Neural cell (in vitro differentiated cells): ENCODE data around the gene STK32B. TPM values are rescaled to one million over a fixed set of nuclear protein-coding genes. Genes with fewer than 3 reads are reported as not detected.

Experiments
- H2AFZ ChIP-seq: fragments of 200-600, 300-800 bp; sonication (generic), shearing (Covaris generic); 2 replicates; pipeline ENCODE4 v1.6.0; 2014; ENCODE audit warnings: low read depth, mild to moderate bottlenecking, antibody characterized with exemption, low read length, moderate library complexity
- H3F3A ChIP-seq: fragments of 200-600 bp; shearing (Covaris generic); 2 replicates; pipeline ENCODE4 v1.6.1; 2016; ENCODE audit warnings: mild to moderate bottlenecking, moderate library complexity, mixed read lengths, antibody characterized with exemption, low read length; ENCODE audit not compliant: insufficient read depth, poor library complexity, severe bottlenecking
- H3K27ac ChIP-seq: fragments of 200-600, 300-800 bp; sonication (generic), shearing (Covaris generic); 2 replicates; pipeline ENCODE4 v1.5.1; 2014; ENCODE audit warnings: mild to moderate bottlenecking, low read length, moderate library complexity
- H3K27me3 ChIP-seq: fragments of 300-800, 200-600 bp; sonication (generic), shearing (Covaris generic); 2 replicates; pipeline ENCODE4 v1.6.0; 2014; ENCODE audit warnings: mild to moderate bottlenecking, low read depth, low read length, moderate library complexity; ENCODE audit not compliant: insufficient read depth
- H3K36me3 ChIP-seq: fragments of 300-800, 200-600 bp; sonication (generic), shearing (Covaris generic); 2 replicates; pipeline ENCODE4 v1.5.1; 2014; ENCODE audit warnings: mild to moderate bottlenecking, antibody characterized with exemption, low read length, moderate library complexity; ENCODE audit not compliant: insufficient read depth
- H3K4me2 ChIP-seq: fragments of 300-800, 200-600 bp; sonication (generic), shearing (Covaris generic); 2 replicates; pipeline ENCODE4 v1.6.0; 2014; ENCODE audit warnings: mild to moderate bottlenecking, low read length
- H3K4me3 ChIP-seq: fragments of 300-800, 200-600 bp; sonication (generic), shearing (Covaris generic); 2 replicates; pipeline ENCODE4 v1.5.1; 2014; ENCODE audit warnings: mild to moderate bottlenecking, low read length, moderate library complexity
- H3K79me2 ChIP-seq: fragments of 200-600 bp; shearing (Covaris generic); replicated peaks from 2 replicates; pipeline ENCODE4 v1.6.0; 2014; ENCODE audit warnings: mild to moderate bottlenecking, low read length, moderate library complexity; ENCODE audit not compliant: insufficient read depth
- H3K9ac ChIP-seq: fragments of 300-800, 200-600 bp; sonication (generic), shearing (Covaris generic); 2 replicates; pipeline ENCODE4 v1.6.1; 2016; ENCODE audit warnings: mild to moderate bottlenecking, low read length, mixed read lengths
- H3K9me2 ChIP-seq: fragments of 200-600 bp; shearing (Covaris generic); 2 replicates; pipeline ENCODE4 v1.6.1; 2016; ENCODE audit warnings: mild to moderate bottlenecking, low read length, mixed read lengths; ENCODE audit not compliant: insufficient read depth
- H3K9me3 ChIP-seq: fragments of 200-600, 300-800 bp; sonication (generic), shearing (Covaris generic); 2 replicates; pipeline ENCODE4 v1.6.1; 2016; ENCODE audit warnings: mild to moderate bottlenecking, mixed run types, low read length, moderate library complexity, mixed read lengths
- H4K20me1 ChIP-seq: fragments of 200-600 bp; shearing (Covaris generic); 2 replicates; pipeline ENCODE4 v1.6.1; 2016; ENCODE audit warnings: mild to moderate bottlenecking, mixed run types; ENCODE audit not compliant: insufficient read depth
- CTCF ChIP-seq: fragments of 450-650 bp; IDR thresholded peaks from 2 replicates; pipeline ENCODE4 v1.5.1; 2014; ENCODE audit warnings: antibody characterized with exemption, mild to moderate bottlenecking, moderate library complexity; ENCODE audit not compliant: poor library complexity, severe bottlenecking
- EP300 ChIP-seq: fragments of 450-650 bp; conservative IDR thresholded peaks from 2 replicates; pipeline ENCODE4 v1.6.1; 2014; ENCODE audit warnings: antibody characterized with exemption, mild to moderate bottlenecking, moderate library complexity; ENCODE audit not compliant: poor library complexity, severe bottlenecking
- EZH2 ChIP-seq: fragments of 200-600, 300-800 bp; shearing (Covaris generic), sonication (generic); IDR thresholded peaks from 2 replicates; pipeline ENCODE4 v1.6.1; 2014; ENCODE audit warnings: antibody characterized with exemption, low read length, borderline replicate concordance, mild to moderate bottlenecking; ENCODE audit not compliant: insufficient read depth, poor library complexity, severe bottlenecking
- MXI1 ChIP-seq: fragments of 450-650 bp; conservative IDR thresholded peaks from 2 replicates; pipeline ENCODE4 v1.6.1; 2014; ENCODE audit warnings: antibody characterized with exemption, mild to moderate bottlenecking; ENCODE audit not compliant: poor library complexity, severe bottlenecking
- POLR2AphosphoS5 ChIP-seq: IDR thresholded peaks from 2 replicates; pipeline ENCODE4 v1.6.1; 2012
- RAD21 ChIP-seq: fragments of 450-650 bp; conservative IDR thresholded peaks from 2 replicates; pipeline ENCODE4 v1.6.1; 2014; ENCODE audit warnings: antibody characterized with exemption, mild to moderate bottlenecking, moderate library complexity
- REST ChIP-seq: IDR thresholded peaks from 2 replicates; pipeline ENCODE4 v1.6.1; 2012; ENCODE audit warnings: borderline replicate concordance
- SMC3 ChIP-seq: fragments of 450-650 bp; conservative IDR thresholded peaks from 2 replicates; pipeline ENCODE4 v1.6.1; 2014; ENCODE audit warnings: antibody characterized with exemption, mild to moderate bottlenecking, moderate library complexity; ENCODE audit not compliant: poor library complexity
- TAF1 ChIP-seq: IDR thresholded peaks from 2 replicates; pipeline ENCODE4 v1.6.1; 2012; ENCODE audit warnings: low read depth
- polyA plus RNA-seq: library from polyadenylated mRNA; depleted of rRNA; stranded (reverse); fragments of >200 nt; gene quantifications from 2 replicates; pipeline ENCODE4 v1.2.3, GENCODE V29; 2014

The STK32B gene
- polyA plus RNA-seq, 1 donor from 2014 or later, result 42.8 TPM

- Histone ChIP-seq H4K20me1 (no peaks in the 10 kb centered on the region), H3K27ac (no peak overlapping the region), H3K9ac (no peak overlapping the region), H3K9me3 (no peaks in the 10 kb centered on the region), H3K9me2 (no peaks in the 10 kb centered on the region), H3K4me2 (no peak overlapping the region), H3K4me3 (no peak overlapping the region), H3K79me2 (no peaks in the 10 kb centered on the region), H2AFZ (no peak overlapping the region), H3F3A (no peaks in the 10 kb centered on the region), H3K27me3 (no peaks in the 10 kb centered on the region), H3K36me3 (no peaks in the 10 kb centered on the region)
- TF ChIP-seq MXI1 (no peak), SMC3 (no peak), CTCF (no peak), RAD21 (no peak), POLR2AphosphoS5 (no peak), EP300 (no peak), TAF1 (no peak), REST (no peak), EZH2 (no peak)
Measured at GRCh38 chr4:5112333-5113095, 61.2 kb downstream of the STK32B start.

- Histone ChIP-seq H2AFZ (no peak overlapping the region), H3K27ac (no peak overlapping the region), H3K4me3 (no peak overlapping the region), H4K20me1 (no peaks in the 10 kb centered on the region), H3K27me3 (no peaks in the 10 kb centered on the region), H3K9me3 (no peaks in the 10 kb centered on the region), H3K9me2 (no peaks in the 10 kb centered on the region), H3K4me2 (no peak overlapping the region), H3K9ac (no peak overlapping the region), H3K36me3 (no peaks in the 10 kb centered on the region), H3F3A (no peaks in the 10 kb centered on the region), H3K79me2 (no peaks in the 10 kb centered on the region)
- TF ChIP-seq EZH2 (no peak), REST (no peak), RAD21 (no peak), SMC3 (no peak), EP300 (no peak)
Measured at GRCh38 chr4:5114950-5115349, 63.7 kb downstream of the STK32B start.
